Transverse colon (tissue), 4 donors: ENCODE data around the gene AIMP2.
"Not testable (repeated sequence)": the region's sequence is repeated elsewhere in the genome, so short reads cannot be mapped to it uniquely, and the experiment has no call there.

Experiments used
- CTCF ChIP-seq, 5 experiments: fragments of 200-600 bp in 3 of 5; fragments of 450-650 bp in 2 of 5; sonication (generic) in 3 of 5; IDR thresholded peaks; 1 replicate in 2 of 5; 2 replicates in 3 of 5; pipeline ENCODE4 v1.5.1; 2016 to 2017; ENCODE audit warnings: antibody characterized with exemption in 5 of 5, inconsistent platforms in 3 of 5, mild to moderate bottlenecking in 2 of 5, moderate library complexity in 1 of 5
- EP300 ChIP-seq: sonication (generic); formaldehyde crosslinking; IDR thresholded peaks from one replicate; pipeline ENCODE4 v1.6.1; 2017; ENCODE audit warnings: antibody characterized with exemption, low read depth
- POLR2A ChIP-seq: fragments of 450-650 bp; IDR thresholded peaks from one replicate; pipeline ENCODE4 v1.6.1; 2016; ENCODE audit warnings: antibody characterized with exemption, mild to moderate bottlenecking, moderate library complexity
- POLR2AphosphoS5 ChIP-seq, 3 donors: sonication (generic); formaldehyde crosslinking; IDR thresholded peaks; one replicate each; pipeline ENCODE4 v1.6.1; 2016; ENCODE audit warnings: antibody characterized with exemption in 3 of 3

- TF ChIP-seq CTCF (IDR thresholded peaks at IDR 0.05); POLR2AphosphoS5 (IDR thresholded peaks at IDR 0.05); EP300; POLR2A: not testable (repeated sequence)
These were observed 38.6 kb upstream of the AIMP2 start, which contains the start of gene RSPH10B for GRCh38 chr7:5970347-5970911.
